Neural progenitor cell (in vitro differentiated cells): ENCODE measurements around the gene ZDHHC1. TPM values are rescaled to one million over a fixed set of nuclear protein-coding genes. Genes with fewer than 3 reads are reported as not detected.

Source experiments
- DNase-seq: peaks from one replicate; pipeline ENCODE4 v3.0.0-alpha.2; 2016; ENCODE audit warnings: low spot score
- H2AFZ ChIP-seq: fragments of 200-600 bp; sonication (generic); replicated peaks from 2 replicates; pipeline ENCODE4 v1.6.1; 2016; ENCODE audit warnings: antibody characterized with exemption
- H3F3A ChIP-seq: fragments of 200-600 bp; sonication (generic); 2 replicates; pipeline ENCODE4 v1.6.1; 2016; ENCODE audit warnings: antibody characterized with exemption, low read depth
- H3K27ac ChIP-seq: fragments of 200-600 bp; sonication (generic); 2 replicates; pipeline ENCODE4 v1.5.1; 2016; ENCODE audit warnings: mild to moderate bottlenecking
- H3K27me3 ChIP-seq: fragments of 200-600 bp; sonication (generic); 2 replicates; pipeline ENCODE4 v1.6.1; 2016; ENCODE audit warnings: mild to moderate bottlenecking, moderate library complexity
- H3K36me3 ChIP-seq: fragments of 200-600 bp; sonication (generic); 2 replicates; pipeline ENCODE4 v1.5.1; 2016
- H3K4me1 ChIP-seq: fragments of 200-600 bp; sonication (generic); 2 replicates; pipeline ENCODE4 v1.6.1; 2016; ENCODE audit warnings: mixed run types
- H3K4me2 ChIP-seq: fragments of 200-600 bp; sonication (generic); 2 replicates; pipeline ENCODE4 v1.6.1; 2016
- H3K4me3 ChIP-seq: fragments of 200-600 bp; sonication (generic); 2 replicates; pipeline ENCODE4 v1.5.1; 2016
- H3K79me2 ChIP-seq: fragments of 200-600 bp; sonication (generic); 2 replicates; pipeline ENCODE4 v1.6.1; 2016; ENCODE audit warnings: low read depth
- H3K9ac ChIP-seq: fragments of 200-600 bp; sonication (generic); 2 replicates; pipeline ENCODE4 v1.6.1; 2016
- H3K9me3 ChIP-seq: fragments of 200-600 bp; sonication (generic); 2 replicates; pipeline ENCODE4 v1.5.1; 2016; ENCODE audit warnings: low read depth
- H4K20me1 ChIP-seq: fragments of 200-600 bp; sonication (generic); 2 replicates; pipeline ENCODE4 v1.6.1; 2016; ENCODE audit warnings: low read depth
- H3K27ac Mint-ChIP-seq: 3 replicates; pipeline ENCODE4 v1.8.0; 2021; ENCODE audit warnings: mixed read lengths
- H3K27me3 Mint-ChIP-seq: 2 replicates; pipeline ENCODE4 v1.8.0; 2022; ENCODE audit warnings: low read depth, mild to moderate bottlenecking, inconsistent platforms, moderate library complexity, mixed read lengths; ENCODE audit not compliant: insufficient read depth
- H3K36me3 Mint-ChIP-seq: 3 replicates; pipeline ENCODE4 v1.8.0; 2021; ENCODE audit warnings: mixed read lengths
- H3K4me1 Mint-ChIP-seq: 3 replicates; pipeline ENCODE4 v1.8.0; 2021; ENCODE audit warnings: mixed read lengths
- H3K4me3 Mint-ChIP-seq: 3 replicates; pipeline ENCODE4 v1.8.0; 2021; ENCODE audit warnings: mild to moderate bottlenecking, moderate library complexity, mixed read lengths
- H3K9me3 Mint-ChIP-seq: 3 replicates; pipeline ENCODE4 v1.8.0; 2020; ENCODE audit warnings: mixed read lengths
- EZH2 ChIP-seq: fragments of 200-600 bp; sonication (generic); IDR thresholded peaks from 2 replicates; pipeline ENCODE4 v1.6.1; 2017; ENCODE audit warnings: antibody characterized with exemption, mild to moderate bottlenecking, moderate library complexity
- EZH2phosphoT487 ChIP-seq: fragments of 200-600 bp; sonication (generic); IDR thresholded peaks from 2 replicates; pipeline ENCODE4 v1.6.1; 2017; ENCODE audit warnings: antibody characterized with exemption
- total RNA-seq: library from RNA; depleted of rRNA; stranded (reverse); fragments of >200 nt; gene quantifications from 2 replicates; pipeline ENCODE4 v1.2.3, GENCODE V29; 2015; ENCODE audit warnings: low replicate concordance
- TF ChIP-seq, protein P1 (sequence below): fragments of 200-600 bp; sonication (generic); IDR thresholded peaks from 2 replicates; pipeline ENCODE4 v1.5.1; 2017; ENCODE audit warnings: antibody characterized with exemption, mild to moderate bottlenecking

The ZDHHC1 gene
- total RNA-seq, 1 donor from 2014 or later: 1.5 TPM

DNA sequence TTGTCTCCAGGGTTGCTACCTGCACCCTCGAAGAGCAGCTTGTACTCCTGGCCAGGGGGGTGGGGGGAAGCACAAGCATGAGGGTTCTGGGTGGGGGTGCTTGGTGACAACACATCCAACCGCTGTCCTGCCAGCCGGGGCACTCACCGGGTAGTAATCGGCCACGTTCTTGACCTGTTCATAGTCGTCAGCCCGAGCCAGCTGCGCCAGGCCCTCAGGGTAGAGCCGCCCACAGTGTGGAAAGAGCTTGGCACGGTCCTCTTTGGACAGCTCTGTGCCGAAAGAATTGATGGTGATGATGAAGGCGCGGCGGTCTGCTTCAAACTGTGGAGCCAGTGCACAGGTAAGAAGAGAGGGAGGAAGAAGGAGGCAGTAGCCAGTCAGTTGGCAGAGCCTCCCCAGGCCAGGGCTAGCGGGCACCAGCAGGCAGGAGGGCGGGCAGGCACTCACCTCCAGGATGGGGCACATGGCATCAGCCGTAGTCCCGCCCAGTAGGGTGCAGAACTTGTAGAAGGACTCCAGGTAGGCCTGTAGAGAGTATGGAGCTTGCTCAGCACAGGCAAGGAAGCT is 22.6 kb upstream of the ZDHHC1 start:
- peaks cover 12% of the 10 kb centered on the region for H3K4me1 Mint-ChIP-seq

GRCh38 chr16:67438098-67438791 is 22.0 kb upstream of the ZDHHC1 start:
- Histone ChIP-seq H3K4me3 (no peak overlapping the region), H3K27me3 (peaks cover 3% of the 10 kb centered on the region), H2AFZ (no peak overlapping the region), H3K4me1 (peaks cover 7% of the 10 kb centered on the region), H3K27ac (no peak overlapping the region), H3K36me3 (no peaks in the 10 kb centered on the region), H3K9ac (no peak overlapping the region), H4K20me1 (peaks cover 8% of the 10 kb centered on the region), H3K9me3 (no peaks in the 10 kb centered on the region), H3K4me2 (no peak overlapping the region), H3F3A (no peaks in the 10 kb centered on the region), H3K79me2 (no peaks in the 10 kb centered on the region)
- Mint-ChIP-seq H3K36me3 (peaks cover 3% of the 10 kb centered on the region), H3K4me1 (peaks cover 15% of the 10 kb centered on the region), H3K9me3 (no peaks in the 10 kb centered on the region), H3K4me3 (no peak overlapping the region), H3K27me3 (peaks cover 9% of the 10 kb centered on the region), H3K27ac (no peak overlapping the region)
- DNase-seq: no peak
- TF ChIP-seq, protein P1, sequence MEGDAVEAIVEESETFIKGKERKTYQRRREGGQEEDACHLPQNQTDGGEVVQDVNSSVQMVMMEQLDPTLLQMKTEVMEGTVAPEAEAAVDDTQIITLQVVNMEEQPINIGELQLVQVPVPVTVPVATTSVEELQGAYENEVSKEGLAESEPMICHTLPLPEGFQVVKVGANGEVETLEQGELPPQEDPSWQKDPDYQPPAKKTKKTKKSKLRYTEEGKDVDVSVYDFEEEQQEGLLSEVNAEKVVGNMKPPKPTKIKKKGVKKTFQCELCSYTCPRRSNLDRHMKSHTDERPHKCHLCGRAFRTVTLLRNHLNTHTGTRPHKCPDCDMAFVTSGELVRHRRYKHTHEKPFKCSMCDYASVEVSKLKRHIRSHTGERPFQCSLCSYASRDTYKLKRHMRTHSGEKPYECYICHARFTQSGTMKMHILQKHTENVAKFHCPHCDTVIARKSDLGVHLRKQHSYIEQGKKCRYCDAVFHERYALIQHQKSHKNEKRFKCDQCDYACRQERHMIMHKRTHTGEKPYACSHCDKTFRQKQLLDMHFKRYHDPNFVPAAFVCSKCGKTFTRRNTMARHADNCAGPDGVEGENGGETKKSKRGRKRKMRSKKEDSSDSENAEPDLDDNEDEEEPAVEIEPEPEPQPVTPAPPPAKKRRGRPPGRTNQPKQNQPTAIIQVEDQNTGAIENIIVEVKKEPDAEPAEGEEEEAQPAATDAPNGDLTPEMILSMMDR: no peak
- TF ChIP-seq EZH2phosphoT487: no peak
- TF ChIP-seq EZH2: no peak

More for the DNA sequence above, 22.6 kb upstream of the ZDHHC1 start:
- DNase-seq: no peak
- no peaks in the 10 kb centered on the region for H3F3A ChIP-seq
- Mint-ChIP-seq H3K9me3 (no peaks in the 10 kb centered on the region), H3K4me3 (no peak overlapping the region), H3K36me3 (peaks cover 3% of the 10 kb centered on the region), H3K27me3 (peaks cover 9% of the 10 kb centered on the region), H3K27ac (no peak overlapping the region)
- no peaks in the 10 kb centered on the region for H3K79me2 ChIP-seq
- H3K9me3 ChIP-seq: no peaks in the 10 kb centered on the region
- H2AFZ ChIP-seq: no peak overlapping the region
- no peak overlapping the region for H3K4me3 ChIP-seq
- no peak overlapping the region for H3K4me2 ChIP-seq
- H3K9ac ChIP-seq: no peak overlapping the region
- H3K27me3 ChIP-seq: no peaks in the 10 kb centered on the region
- peaks cover 8% of the 10 kb centered on the region for H4K20me1 ChIP-seq
- no peaks in the 10 kb centered on the region for H3K36me3 ChIP-seq
- peaks cover 7% of the 10 kb centered on the region for H3K4me1 ChIP-seq
- no peak overlapping the region for H3K27ac ChIP-seq
- TF ChIP-seq EZH2: no peak
- TF ChIP-seq EZH2phosphoT487: no peak
- TF ChIP-seq, protein P1: no peak

GRCh38 chr16:67437513-67437912 is 21.2 kb upstream of the ZDHHC1 start:
- DNase-seq: no peak
- Mint-ChIP-seq H3K9me3 (no peaks in the 10 kb centered on the region), H3K4me1 (peaks cover 17% of the 10 kb centered on the region), H3K36me3 (peaks cover 3% of the 10 kb centered on the region), H3K27me3 (peaks cover 10% of the 10 kb centered on the region), H3K27ac (peak overlapping the region; percentile 33), H3K4me3 (no peak overlapping the region)
- Histone ChIP-seq H3K4me3 (no peak overlapping the region), H4K20me1 (peaks cover 8% of the 10 kb centered on the region), H3K9ac (no peak overlapping the region), H3K4me1 (peaks cover 7% of the 10 kb centered on the region), H3F3A (no peaks in the 10 kb centered on the region), H3K4me2 (no peak overlapping the region), H3K9me3 (no peaks in the 10 kb centered on the region), H3K27ac (no peak overlapping the region), H3K79me2 (no peaks in the 10 kb centered on the region), H3K36me3 (no peaks in the 10 kb centered on the region), H2AFZ (no peak overlapping the region), H3K27me3 (peaks cover 10% of the 10 kb centered on the region)
- TF ChIP-seq, protein P1: no peak
- TF ChIP-seq EZH2phosphoT487 (no peak), EZH2 (no peak)
